K562 (cell line): ENCODE results near the gene APOO. TPM values are rescaled to one million over a fixed set of nuclear protein-coding genes. Genes with fewer than 3 reads are reported as not detected.

ENCODE experiments used
- ATAC-seq: fragments of 200-7000 bp; cut with Tn5 transposase; 3 replicates; pipeline ENCODE4 v1.9.1; 2020; ENCODE audit warnings: moderate library complexity
- BruUV-seq: library from RNA; stranded (reverse); fragments of 400-500 nt; replicated peaks from 2 replicates; lab custom pipeline; 2021; lab: Mats Ljungman, UMichigan
- CTCF ChIA-PET: fragments of 300-600 bp; formaldehyde crosslinking; extraction: SDS; loops from one replicate; lab custom pipeline; 2021; ENCODE audit warnings: low intra/inter-chr PET ratio; lab: Yijun Ruan, JAX
- POLR2A ChIA-PET: fragments of 300-600, 350-650 bp; sonication (Branson Sonifier 250); formaldehyde crosslinking; extraction: SDS; loops from one replicate; lab custom pipeline; 2021; ENCODE audit warnings: antibody characterized with exemption, inconsistent platforms; lab: Yijun Ruan, JAX
- DNase-seq, 4 experiments: peaks; one replicate each; pipeline versions ENCODE4 v3.0.0 to v3.0.0-alpha.2; 2011 to 2018; ENCODE audit warnings: low spot score in 3 of 4, mixed read lengths in 3 of 4; ENCODE audit errors: extremely low read depth in 1 of 4
- FAIRE-seq: peaks from 2 replicates; lab custom pipeline; 2011; peaks lifted over from hg19 to GRCh38; lab: Jason Lieb, UNC
- H2AFZ ChIP-seq: 2 replicates; pipeline ENCODE4 v1.6.0; 2011; ENCODE audit warnings: low read depth, low read length, control low read depth, inconsistent platforms
- H3K27ac ChIP-seq: fragments of 200-600 bp; 3 replicates; pipeline ENCODE4 v1.8.0; 2011; ENCODE audit warnings: low read depth, mild to moderate bottlenecking, control low read depth, inconsistent platforms, low read length, moderate library complexity, mixed read lengths; ENCODE audit errors: extremely low read depth
- H3K27me3 ChIP-seq, 2 experiments: fragments of 300-600 bp in 1 of 2; 2 replicates in 1 of 2; 3 replicates in 1 of 2; pipeline versions ENCODE4 v1.6.0 to v1.8.0; 2011; ENCODE audit warnings: inconsistent platforms in 2 of 2, low read length in 2 of 2, mild to moderate bottlenecking in 1 of 2, mixed read lengths in 1 of 2, moderate library complexity in 1 of 2; ENCODE audit not compliant: control insufficient read depth in 2 of 2, insufficient read depth in 2 of 2
- H3K36me3 ChIP-seq: fragments of 300-600 bp; 3 replicates; pipeline ENCODE4 v1.8.0; 2011; ENCODE audit warnings: mild to moderate bottlenecking, low read length, inconsistent platforms; ENCODE audit not compliant: control insufficient read depth, insufficient read depth
- H3K4me1 ChIP-seq, 2 experiments: fragments of 200-600 bp in 1 of 2; replicated peaks in 1 of 2; 2 replicates in 1 of 2; 3 replicates in 1 of 2; pipeline versions ENCODE4 v1.5.1 to v1.8.0; 2011; ENCODE audit warnings: inconsistent platforms in 2 of 2, low read length in 2 of 2, mild to moderate bottlenecking in 1 of 2, mixed read lengths in 1 of 2, moderate library complexity in 1 of 2; ENCODE audit not compliant: control insufficient read depth in 2 of 2, insufficient read depth in 2 of 2
- H3K4me2 ChIP-seq: 2 replicates; pipeline ENCODE4 v1.6.1; 2011; ENCODE audit warnings: low read length, control low read depth, inconsistent platforms, mixed read lengths; ENCODE audit not compliant: insufficient read depth
- H3K4me3 ChIP-seq: fragments of 200-600 bp; sonication (generic), shearing (Covaris generic); 2 replicates; pipeline ENCODE4 v1.5.1; 2016; ENCODE audit warnings: control low read depth, inconsistent platforms
- H3K79me2 ChIP-seq: fragments of 200-600 bp; 3 replicates; pipeline ENCODE4 v1.8.0; 2011; ENCODE audit warnings: low read length, inconsistent platforms; ENCODE audit not compliant: control insufficient read depth, insufficient read depth
- H3K9ac ChIP-seq, 2 experiments: 2 replicates each; pipeline versions ENCODE4 v1.6.0 to v1.6.1; 2011; ENCODE audit warnings: low read depth in 2 of 2, low read length in 2 of 2, control low read depth in 1 of 2, inconsistent platforms in 1 of 2, mild to moderate bottlenecking in 1 of 2, mixed read lengths in 1 of 2; ENCODE audit not compliant: insufficient read depth in 1 of 2
- H3K9me1 ChIP-seq: one replicate; pipeline ENCODE4 v1.6.0; 2011; ENCODE audit warnings: inconsistent platforms, mild to moderate bottlenecking, low read length, moderate library complexity; ENCODE audit not compliant: control insufficient read depth, insufficient read depth
- H3K9me3 ChIP-seq: replicated peaks from 2 replicates; pipeline ENCODE4 v1.5.1; 2011; ENCODE audit warnings: low read depth, low read length, inconsistent platforms; ENCODE audit not compliant: control insufficient read depth, insufficient read depth
- H4K20me1 ChIP-seq: replicated peaks from 2 replicates; pipeline ENCODE4 v1.6.1; 2011; ENCODE audit warnings: low read length, inconsistent platforms, mixed read lengths; ENCODE audit not compliant: control insufficient read depth, insufficient read depth
- HOXB6 ChIP-seq: fragments of 250-450 bp; sonication (Bioruptor Pico); IDR thresholded peaks from 2 replicates; pipeline ENCODE4 v1.5.1; 2022; ENCODE audit warnings: mild to moderate bottlenecking, borderline replicate concordance
- RUNX1 ChIP-seq: sonication (generic); IDR thresholded peaks from 2 replicates; pipeline ENCODE4 v1.6.1; 2016; ENCODE audit warnings: antibody characterized with exemption, low read depth
- TEAD1 ChIP-seq, 2 experiments: fragments of 450-650 bp in 1 of 2; sonication (generic) in 1 of 2; formaldehyde crosslinking; IDR thresholded peaks; 2 replicates each; pipeline versions ENCODE4 v1.4.0 to v1.8.0; 2020 to 2022; ENCODE audit warnings: mild to moderate bottlenecking in 2 of 2, missing genetic modification reagents in 1 of 2
- ZKSCAN3 ChIP-seq: fragments of 250-450 bp; sonication (Bioruptor Pico); IDR thresholded peaks from 2 replicates; pipeline ENCODE4 v1.4.0; 2020
- ZNF174 ChIP-seq: fragments of 250-450 bp; sonication (Bioruptor Pico); IDR thresholded peaks from 2 replicates; pipeline ENCODE4 v1.4.0; 2020; ENCODE audit warnings: mild to moderate bottlenecking
- ZNF212 ChIP-seq: fragments of 450-650 bp; formaldehyde crosslinking; IDR thresholded peaks from 2 replicates; pipeline ENCODE4 v1.4.0; 2020; ENCODE audit warnings: mild to moderate bottlenecking
- WGBS: fragments of 100-300 bp; shearing (Covaris generic); methylation state at CpG from one replicate; pipeline ENCODE4 v1.1.6; 2016; ENCODE audit warnings: low coverage, mixed read lengths; ENCODE audit not compliant: insufficient coverage; ENCODE audit errors: missing lambda C conversion rate; 5-methylcytosine and 5-hydroxymethylcytosine counted together
- in situ Hi-C: fragments of 300-500 bp; cut with MboI; formaldehyde crosslinking; loops from 4 replicates; pipeline ENCODE4 v1.15.0; 2018; ENCODE audit warnings: inconsistent platforms, mixed read lengths
- intact Hi-C: fragments of 100-400 bp; cut with micrococcal nuclease; formaldehyde crosslinking; loops from 2 replicates; pipeline ENCODE4 v1.14.2; 2022
- polyA plus RNA-seq, 8 experiments: library from polyadenylated mRNA; depleted of rRNA in 4 of 8; stranded (reverse) in 5 of 8; unstranded in 3 of 8; fragments of >200 nt; fragmentation: Nextera tagmentation in 2 of 8; fragmentation: Illumina TruSeq in 1 of 8; extraction: Ambion mirVana in 2 of 8; extraction: Trizol in 1 of 8; gene quantifications; 2 replicates each; pipeline versions ENCODE4 v1.2.1 to v1.2.3, GENCODE V29; 2011 to 2014; ENCODE audit warnings: inconsistent platforms in 1 of 8, missing spikeins in 1 of 8
- total RNA-seq, 7 experiments: library from RNA; depleted of rRNA in 6 of 7; stranded (reverse); fragments of >200 nt in 6 of 7; fragmentation: Illumina TruSeq in 2 of 7; extraction: Trizol in 2 of 7; gene quantifications; 2 replicates each; pipeline versions ENCODE4 v1.2.1 to v1.2.3, GENCODE V29; 2011 to 2021; ENCODE audit warnings: low replicate concordance in 1 of 7
- TF ChIP-seq, protein P1 (sequence below): fragments of 250-450 bp; sonication (Bioruptor Pico); IDR thresholded peaks from 2 replicates; pipeline ENCODE4 v1.8.0; 2022; ENCODE audit warnings: moderate library complexity, mild to moderate bottlenecking, inconsistent platforms
- TF ChIP-seq, protein P2 (sequence below): IDR thresholded peaks from 2 replicates; pipeline ENCODE4 v1.6.1; 2011; ENCODE audit warnings: borderline replicate concordance, low read depth, mild to moderate bottlenecking, moderate library complexity, low read length; ENCODE audit not compliant: insufficient read depth, poor library complexity, severe bottlenecking

The APOO gene
- total and polyA plus RNA-seq, 9 of the 15 experiments (the other 6 are each of a cell fraction or from before 2014, with no cell fraction given) = 37.3 to 76.4 (median 60.8) TPM

DNA sequence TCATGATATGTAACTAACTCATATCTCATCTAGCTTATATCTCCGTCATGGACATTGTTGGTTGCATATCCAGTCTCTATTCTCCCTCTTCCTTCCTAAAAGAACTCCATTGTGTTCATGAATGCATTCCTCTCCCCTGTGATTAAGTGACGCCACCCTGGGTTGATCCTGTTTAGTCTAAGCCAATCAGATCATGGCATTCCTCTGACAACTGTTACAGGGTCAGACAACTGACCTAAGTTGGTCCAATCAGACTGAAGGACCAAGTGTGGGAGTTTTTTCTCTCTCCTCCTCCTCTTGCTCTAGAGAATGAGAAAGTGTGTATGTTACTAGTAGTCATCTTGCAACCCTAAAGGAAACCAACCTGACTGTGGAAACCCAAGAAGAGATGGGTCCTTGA, 3.6 kb downstream of the APOO start:
- peak in 3 of 4 experiments; percentile 20 to 26 (median 25) for DNase-seq
- FAIRE-seq = no peak
- no peak for TF ChIP-seq TEAD1 (CRISPR knock-in tag; IDR thresholded peaks at IDR 0.05)
- TF ChIP-seq, protein P1, sequence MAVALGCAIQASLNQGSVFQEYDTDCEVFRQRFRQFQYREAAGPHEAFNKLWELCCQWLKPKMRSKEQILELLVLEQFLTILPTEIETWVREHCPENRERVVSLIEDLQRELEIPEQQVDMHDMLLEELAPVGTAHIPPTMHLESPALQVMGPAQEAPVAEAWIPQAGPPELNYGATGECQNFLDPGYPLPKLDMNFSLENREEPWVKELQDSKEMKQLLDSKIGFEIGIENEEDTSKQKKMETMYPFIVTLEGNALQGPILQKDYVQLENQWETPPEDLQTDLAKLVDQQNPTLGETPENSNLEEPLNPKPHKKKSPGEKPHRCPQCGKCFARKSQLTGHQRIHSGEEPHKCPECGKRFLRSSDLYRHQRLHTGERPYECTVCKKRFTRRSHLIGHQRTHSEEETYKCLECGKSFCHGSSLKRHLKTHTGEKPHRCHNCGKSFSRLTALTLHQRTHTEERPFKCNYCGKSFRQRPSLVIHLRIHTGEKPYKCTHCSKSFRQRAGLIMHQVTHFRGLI = no peak
- no peak for TF ChIP-seq RUNX1
- TF ChIP-seq ZNF174 (CRISPR knock-in tag) = no peak
- TF ChIP-seq HOXB6 (CRISPR knock-in tag) = no peak
- TF ChIP-seq, protein P2, sequence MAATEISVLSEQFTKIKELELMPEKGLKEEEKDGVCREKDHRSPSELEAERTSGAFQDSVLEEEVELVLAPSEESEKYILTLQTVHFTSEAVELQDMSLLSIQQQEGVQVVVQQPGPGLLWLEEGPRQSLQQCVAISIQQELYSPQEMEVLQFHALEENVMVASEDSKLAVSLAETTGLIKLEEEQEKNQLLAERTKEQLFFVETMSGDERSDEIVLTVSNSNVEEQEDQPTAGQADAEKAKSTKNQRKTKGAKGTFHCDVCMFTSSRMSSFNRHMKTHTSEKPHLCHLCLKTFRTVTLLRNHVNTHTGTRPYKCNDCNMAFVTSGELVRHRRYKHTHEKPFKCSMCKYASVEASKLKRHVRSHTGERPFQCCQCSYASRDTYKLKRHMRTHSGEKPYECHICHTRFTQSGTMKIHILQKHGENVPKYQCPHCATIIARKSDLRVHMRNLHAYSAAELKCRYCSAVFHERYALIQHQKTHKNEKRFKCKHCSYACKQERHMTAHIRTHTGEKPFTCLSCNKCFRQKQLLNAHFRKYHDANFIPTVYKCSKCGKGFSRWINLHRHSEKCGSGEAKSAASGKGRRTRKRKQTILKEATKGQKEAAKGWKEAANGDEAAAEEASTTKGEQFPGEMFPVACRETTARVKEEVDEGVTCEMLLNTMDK = no peak
- no peak for TF ChIP-seq ZKSCAN3 (CRISPR knock-in tag)
- no peak for TF ChIP-seq ZNF212 (CRISPR knock-in tag)
- TF ChIP-seq, all 486 proteins: peak for 0
- WGBS = 52% methylated on average over 2 of the region's 2 CpGs
- H3K4me3 ChIP-seq = no peak overlapping the region
- ChIA-PET CTCF (no interaction called here), POLR2A (interaction anchor here (0.6 kb wide), 1 partner anchor 149 kb away, joined by 4 read pairs; no protein-coding TSS in a partner anchor)
- intact Hi-C loops (loop anchor here (5.0 kb wide), 1 partner anchor 62 kb away; no protein-coding TSS in a partner anchor), in situ Hi-C loops (loop anchor here (5.0 kb wide), 3 partner anchors 122 to 212 kb away; partner anchors contain the start of gene SAT1)
- peaks cover 6 to 20% of the 10 kb centered on the region in 2 experiments; a peak in 4 of 5 replicates for H3K4me1 ChIP-seq
- H3K79me2 ChIP-seq = peaks cover 40% of the 10 kb centered on the region
- H3K9ac ChIP-seq = no peak overlapping the region
- H4K20me1 ChIP-seq = peaks cover 3% of the 10 kb centered on the region
- no peak overlapping the region for H3K27ac ChIP-seq
- no TSS peak for BruUV-seq
- ATAC-seq = no peak
- H3K9me3 ChIP-seq = no peaks in the 10 kb centered on the region
- peaks cover 3% of the 10 kb centered on the region; the same call in 1 of the 3 replicates for H3K36me3 ChIP-seq
- no peaks in the 10 kb centered on the region for H3K27me3 ChIP-seq
- H3K9me1 ChIP-seq = no peaks in the 10 kb centered on the region
- no peak overlapping the region for H2AFZ ChIP-seq
- H3K4me2 ChIP-seq = no peak overlapping the region
